ENCODE results near the gene DNMT1.
"Not testable (repeated sequence)": the region's sequence is repeated elsewhere in the genome, so short reads cannot be mapped to it uniquely, and the experiment has no call there.

DNMT1 gene

GRCh38 chr19:10173527-10173926 lies 21.2 kb downstream of the DNMT1 start:
- Histone ChIP-seq H3K36me3 (replicated peaks) (peaks cover 47% of the 10 kb centered on the region), H3K27ac (peak overlapping the region; percentile 23), H3K27me3 (replicated peaks) (no peaks in the 10 kb centered on the region), H3K4me3 (ENCODE audit: low read depth, low read length) (no peak overlapping the region)
- peak; percentile 26 for DNase-seq
- TF ChIP-seq CTCF (IDR thresholded peaks at IDR 0.05; ENCODE audit: low read depth, low read length, missing control alignments) = no peak
- in situ Hi-C loops (cut with HindIII; ENCODE audit: low pct_ligation_motif_present, low sequenced_read_pairs) = no loop called here

- H3K36me3 ChIP-seq (replicated peaks) = peaks cover 62% of the 10 kb centered on the region
Observed at GRCh38 chr19:10168386-10168948, 26.3 kb downstream of the DNMT1 start.

GRCh38 chr19:10167459-10167858 lies 27.3 kb downstream of the DNMT1 start:
- in situ Hi-C loops (cut with HindIII; ENCODE audit: low pct_ligation_motif_present, low sequenced_read_pairs) = no loop called here
- Histone ChIP-seq H3K27me3 (replicated peaks) (no peaks in the 10 kb centered on the region), H3K27ac (no peak overlapping the region), H3K36me3 (replicated peaks) (peaks cover 57% of the 10 kb centered on the region), H3K4me3 (ENCODE audit: low read depth, low read length) (no peak overlapping the region)
- TF ChIP-seq CTCF (IDR thresholded peaks at IDR 0.05; ENCODE audit: low read depth, low read length, missing control alignments) = no peak
- no peak for DNase-seq

More at GRCh38 chr19:10168386-10168948, 26.3 kb downstream of the DNMT1 start:
- Histone ChIP-seq H3K4me3 (ENCODE audit: low read depth, low read length) (no peak overlapping the region), H3K27ac (no peak overlapping the region), H3K27me3 (replicated peaks) (no peaks in the 10 kb centered on the region)
- TF ChIP-seq CTCF (IDR thresholded peaks at IDR 0.05; ENCODE audit: low read depth, low read length, missing control alignments) = no peak
- no peak for DNase-seq
- in situ Hi-C loops (cut with HindIII; ENCODE audit: low pct_ligation_motif_present, low sequenced_read_pairs) = no loop called here

- H3K27me3 ChIP-seq (replicated peaks); DNase-seq; H3K4me3 ChIP-seq (ENCODE audit: low read depth, low read length); in situ Hi-C loops (cut with HindIII; ENCODE audit: low pct_ligation_motif_present, low sequenced_read_pairs); H3K27ac ChIP-seq: not testable (repeated sequence)
- peaks cover 63% of the 10 kb centered on the region for H3K36me3 ChIP-seq (replicated peaks)
Observed at GRCh38 chr19:10166501-10166900, 28.3 kb downstream of the DNMT1 start.

- Histone ChIP-seq H3K27me3 (replicated peaks) (no peaks in the 10 kb centered on the region), H3K27ac (no peak overlapping the region), H3K36me3 (replicated peaks) (peaks cover 59% of the 10 kb centered on the region), H3K4me3 (ENCODE audit: low read depth, low read length) (no peak overlapping the region)
- in situ Hi-C loops (cut with HindIII; ENCODE audit: low pct_ligation_motif_present, low sequenced_read_pairs) = no loop called here
- no peak for DNase-seq
- no peak for TF ChIP-seq CTCF (IDR thresholded peaks at IDR 0.05; ENCODE audit: low read depth, low read length, missing control alignments)
Observed at GRCh38 chr19:10166046-10166445, 28.7 kb downstream of the DNMT1 start.

- no peak for TF ChIP-seq CTCF (IDR thresholded peaks at IDR 0.05; ENCODE audit: low read depth, low read length, missing control alignments)
- no peak for DNase-seq
- Histone ChIP-seq H3K27ac (no peak overlapping the region), H3K36me3 (replicated peaks) (peaks cover 69% of the 10 kb centered on the region), H3K4me3 (ENCODE audit: low read depth, low read length) (no peak overlapping the region), H3K27me3 (replicated peaks) (no peaks in the 10 kb centered on the region)
- in situ Hi-C loops (cut with HindIII; ENCODE audit: low pct_ligation_motif_present, low sequenced_read_pairs) = no loop called here
Observed at GRCh38 chr19:10163536-10163935, 31.2 kb downstream of the DNMT1 start.
